IMR-90 (cell line): ENCODE data around the gene KRTAP12-1. TPM values are rescaled to one million over a fixed set of nuclear protein-coding genes. Genes with fewer than 3 reads are reported as not detected.

Source experiments
- ATAC-seq: fragments of 200-7000 bp; cut with Tn5 transposase; 2 replicates; pipeline ENCODE4 v1.9.1; 2020; ENCODE audit warnings: low read depth, mild to moderate bottlenecking, moderate library complexity
- BruUV-seq: library from RNA; stranded (reverse); fragments of 400-500 nt; replicated peaks from 2 replicates; lab custom pipeline; 2021; lab: Mats Ljungman, UMichigan
- CTCF ChIA-PET: fragments of 300-600 bp; formaldehyde crosslinking; extraction: SDS; loops from one replicate; lab custom pipeline; 2021; ENCODE audit warnings: antibody characterized with exemption; lab: Yijun Ruan, JAX
- POLR2A ChIA-PET: fragments of 300-600 bp; sonication (Branson Sonifier 250); formaldehyde crosslinking; loops from one replicate; lab custom pipeline; 2022; ENCODE audit warnings: antibody characterized with exemption; ENCODE audit not compliant: unreplicated experiment; lab: Charles Lee
- DNase-seq: peaks from one replicate; pipeline ENCODE4 v3.0.0; 2013
- H2AFZ ChIP-seq: replicated peaks from 2 replicates; pipeline ENCODE3; 2013; ENCODE audit warnings: low read length, mild to moderate bottlenecking; ENCODE audit not compliant: poor library complexity
- H2AK5ac ChIP-seq: 2 replicates; pipeline ENCODE4 v1.6.1; 2013; ENCODE audit warnings: low read depth, low read length, inconsistent platforms
- H2AK9ac ChIP-seq: replicated peaks from 2 replicates; pipeline ENCODE3; 2013; ENCODE audit warnings: mild to moderate bottlenecking, low read depth, low read length, moderate library complexity; ENCODE audit not compliant: poor library complexity
- H2BK120ac ChIP-seq: 2 replicates; pipeline ENCODE4 v1.6.1; 2013; ENCODE audit warnings: low read depth, low read length, inconsistent platforms
- H2BK15ac ChIP-seq: 3 replicates; pipeline ENCODE4 v1.6.1; 2013; ENCODE audit warnings: low read depth, low read length, inconsistent platforms
- H2BK20ac ChIP-seq: 2 replicates; pipeline ENCODE4 v1.6.1; 2013; ENCODE audit warnings: low read depth, mild to moderate bottlenecking, inconsistent platforms, low read length, moderate library complexity
- H2BK5ac ChIP-seq: 2 replicates; pipeline ENCODE4 v1.6.1; 2013; ENCODE audit warnings: mild to moderate bottlenecking, low read depth, low read length, inconsistent platforms; ENCODE audit not compliant: poor library complexity, severe bottlenecking
- H3K14ac ChIP-seq: replicated peaks from 2 replicates; pipeline ENCODE4 v1.6.1; 2013; ENCODE audit warnings: low read depth, low read length, inconsistent platforms
- H3K18ac ChIP-seq: 2 replicates; pipeline ENCODE4 v1.6.1; 2013; ENCODE audit warnings: low read depth, low read length, control low read depth
- H3K23ac ChIP-seq: 2 replicates; pipeline ENCODE4 v1.6.1; 2013; ENCODE audit warnings: low read depth, low read length, inconsistent platforms
- H3K27ac ChIP-seq: 2 replicates; pipeline ENCODE4 v1.5.1; 2013; ENCODE audit warnings: mild to moderate bottlenecking, control low read depth, low read length; ENCODE audit not compliant: insufficient read depth
- H3K27me3 ChIP-seq: 2 replicates; pipeline ENCODE4 v1.6.1; 2013; ENCODE audit warnings: low read length; ENCODE audit not compliant: control insufficient read depth, insufficient read depth
- H3K36me3 ChIP-seq: 2 replicates; pipeline ENCODE4 v1.6.1; 2013; ENCODE audit warnings: low read length, mixed read lengths; ENCODE audit not compliant: control insufficient read depth, insufficient read depth
- H3K4ac ChIP-seq: 2 replicates; pipeline ENCODE4 v1.6.1; 2013; ENCODE audit warnings: low read depth, low read length, inconsistent platforms
- H3K4me1 ChIP-seq: 2 replicates; pipeline ENCODE4 v1.6.1; 2013; ENCODE audit warnings: low read length, mixed read lengths; ENCODE audit not compliant: control insufficient read depth, insufficient read depth
- H3K4me2 ChIP-seq: 2 replicates; pipeline ENCODE4 v1.6.1; 2013; ENCODE audit warnings: low read depth, mild to moderate bottlenecking, control low read depth, low read length, moderate library complexity
- H3K4me3 ChIP-seq: 2 replicates; pipeline ENCODE4 v1.5.1; 2013; ENCODE audit warnings: low read depth, mild to moderate bottlenecking, control low read depth, low read length, moderate library complexity; ENCODE audit not compliant: insufficient read depth
- H3K56ac ChIP-seq: 2 replicates; pipeline ENCODE4 v1.6.1; 2013; ENCODE audit warnings: low read length, inconsistent platforms; ENCODE audit not compliant: insufficient read depth; ENCODE audit errors: extremely low read depth
- H3K79me1 ChIP-seq, 2 experiments: 2 replicates each; pipeline ENCODE4 v1.6.1; 2013; ENCODE audit warnings: low read length in 2 of 2, inconsistent platforms in 1 of 2, low read depth in 1 of 2
- H3K9ac ChIP-seq: 2 replicates; pipeline ENCODE4 v1.6.1; 2013; ENCODE audit warnings: low read depth, low read length, control low read depth
- H3K9me1 ChIP-seq: 2 replicates; pipeline ENCODE4 v1.6.1; 2013; ENCODE audit warnings: low read length, inconsistent platforms; ENCODE audit not compliant: insufficient read depth
- H3K9me3 ChIP-seq: 2 replicates; pipeline ENCODE4 v1.6.1; 2013; ENCODE audit warnings: low read length; ENCODE audit not compliant: control insufficient read depth, insufficient read depth
- H4K20me1 ChIP-seq: 2 replicates; pipeline ENCODE4 v1.6.1; 2013; ENCODE audit warnings: low read length, inconsistent platforms; ENCODE audit not compliant: insufficient read depth
- H4K5ac ChIP-seq: 2 replicates; pipeline ENCODE4 v1.6.1; 2013; ENCODE audit warnings: mild to moderate bottlenecking, low read depth, low read length, control low read depth
- H4K8ac ChIP-seq, 2 experiments: 2 replicates each; pipeline ENCODE4 v1.6.1; 2013; ENCODE audit warnings: low read depth in 2 of 2, low read length in 2 of 2, control low read depth in 1 of 2, inconsistent platforms in 1 of 2
- H4K91ac ChIP-seq: 2 replicates; pipeline ENCODE4 v1.6.1; 2013; ENCODE audit warnings: low read depth, low read length, inconsistent platforms; ENCODE audit not compliant: insufficient read depth
- BHLHE40 ChIP-seq: fragments of 150-350 bp; IDR thresholded peaks from 2 replicates; pipeline ENCODE4 v1.6.1; 2016; ENCODE audit warnings: mild to moderate bottlenecking, low read depth, low read length
- CEBPB ChIP-seq: IDR thresholded peaks from 2 replicates; pipeline ENCODE4 v1.6.1; 2012; ENCODE audit warnings: low read depth, low read length, improper control_type of control experiment
- CHD1 ChIP-seq: IDR thresholded peaks from 2 replicates; pipeline ENCODE4 v1.6.1; 2012; ENCODE audit warnings: low read depth, low read length, improper control_type of control experiment
- FOS ChIP-seq: fragments of 150-350 bp; IDR thresholded peaks from 2 replicates; pipeline ENCODE4 v1.6.1; 2016; ENCODE audit warnings: low read depth, low read length
- MAFK ChIP-seq: IDR thresholded peaks from 2 replicates; pipeline ENCODE4 v1.6.1; 2012; ENCODE audit warnings: low read depth, low read length, improper control_type of control experiment
- MXI1 ChIP-seq: IDR thresholded peaks from 2 replicates; pipeline ENCODE4 v1.6.1; 2012; ENCODE audit warnings: low read depth, mild to moderate bottlenecking, low read length, moderate library complexity, borderline replicate concordance
- NFE2L2 ChIP-seq: fragments of 150-350 bp; IDR thresholded peaks from 2 replicates; pipeline ENCODE4 v1.6.1; 2016; ENCODE audit warnings: low read depth, mild to moderate bottlenecking, low read length
- POLR2A ChIP-seq: IDR thresholded peaks from 2 replicates; pipeline ENCODE4 v1.6.1; 2012; ENCODE audit warnings: mild to moderate bottlenecking, low read depth, low read length
- RAD21 ChIP-seq: IDR thresholded peaks from 2 replicates; pipeline ENCODE4 v1.6.1; 2012; ENCODE audit warnings: low read length, improper control_type of control experiment
- RCOR1 ChIP-seq: IDR thresholded peaks from 2 replicates; pipeline ENCODE4 v1.6.1; 2012; ENCODE audit warnings: mild to moderate bottlenecking, low read length, improper control_type of control experiment; ENCODE audit not compliant: insufficient replicate concordance
- RFX5 ChIP-seq: IDR thresholded peaks from 2 replicates; pipeline ENCODE4 v1.8.0; 2012; ENCODE audit warnings: low read depth, mild to moderate bottlenecking, low read length, moderate library complexity
- SMC3 ChIP-seq: fragments of 150-350 bp; IDR thresholded peaks from 2 replicates; pipeline ENCODE4 v1.6.1; 2016; ENCODE audit warnings: low read depth, mild to moderate bottlenecking, antibody characterized with exemption, low read length, moderate library complexity
- WGBS, 2 experiments: methylation state at CpG; one replicate each; pipeline versions ENCODE4 v1.1.5 to v1.1.7; 2013; ENCODE audit warnings: missing lambda C conversion rate in 2 of 2; ENCODE audit not compliant: insufficient read length in 1 of 2; ENCODE audit errors: extremely low coverage in 2 of 2; 5-methylcytosine and 5-hydroxymethylcytosine counted together
- dilution Hi-C: fragments of 300-500 bp; cut with HindIII; formaldehyde crosslinking; loops from one replicate; pipeline ENCODE4 v1.14.3; 2018; ENCODE audit warnings: low sequenced_read_pairs; ENCODE audit not compliant: unreplicated experiment
- in situ Hi-C: fragments of 300-500 bp; cut with MboI; formaldehyde crosslinking; loops from 3 replicates; pipeline ENCODE4 v1.14.3; 2019; ENCODE audit warnings: low sequenced_read_pairs, inconsistent platforms, mixed read lengths
- intact Hi-C: fragments of 100-400 bp; cut with micrococcal nuclease; formaldehyde crosslinking; loops from 2 replicates; pipeline ENCODE4 v1.10.0; 2022
- polyA plus RNA-seq, 3 experiments: library from polyadenylated mRNA; depleted of rRNA; stranded (reverse); fragments of >200 nt; gene quantifications; 2 replicates each; pipeline ENCODE4 v1.2.3, GENCODE V29; 2012; ENCODE audit warnings: low replicate concordance in 1 of 3
- total RNA-seq: library from RNA; depleted of rRNA; stranded (reverse); fragments of >200 nt; gene quantifications from 2 replicates; pipeline ENCODE4 v1.2.3, GENCODE V29; 2012
- TF ChIP-seq, protein P1 (sequence below): fragments of 150-350 bp; IDR thresholded peaks from 2 replicates; pipeline ENCODE4 v1.6.1; 2017; ENCODE audit warnings: mild to moderate bottlenecking, antibody characterized with exemption, low read length, low read depth
- TF ChIP-seq, protein P2 (sequence below): conservative IDR thresholded peaks from 2 replicates; pipeline ENCODE4 v1.5.1; 2012; ENCODE audit warnings: mild to moderate bottlenecking, low read depth, low read length, improper control_type of control experiment
- TF ChIP-seq, protein P3 (sequence below): fragments of 150-350 bp; IDR thresholded peaks from 2 replicates; pipeline ENCODE4 v1.6.1; 2016; ENCODE audit warnings: low read depth, mild to moderate bottlenecking, low read length, moderate library complexity, borderline replicate concordance

The KRTAP12-1 gene
- total and polyA plus RNA-seq, 2 of the 4 experiments (the other 2 are of a cell fraction): not detected

- Histone ChIP-seq H3K4me1 (peaks cover 1% of the 10 kb centered on the region; the same call in 1 of the 2 replicates), H2BK15ac (no peak within 1 kb of the TSS), H3K23ac (no peak within 1 kb of the TSS), H4K8ac (no peak within 1 kb of the TSS), H4K91ac (no peak within 1 kb of the TSS), H3K36me3 (no peaks in the 10 kb centered on the region), H2BK5ac (no peak within 1 kb of the TSS), H4K20me1 (no peaks in the 10 kb centered on the region), H3K4ac (no peak within 1 kb of the TSS), H3K27ac (no peak within 1 kb of the TSS), H3K4me2 (no peak within 1 kb of the TSS), H2BK120ac (no peak within 1 kb of the TSS), H2AK5ac (no peak within 1 kb of the TSS), H3K27me3 (peaks cover 80% of the 10 kb centered on the region), H3K4me3 (no peak within 1 kb of the TSS), H2AFZ (no peak within 1 kb of the TSS), H3K9me3 (no peaks in the 10 kb centered on the region), H3K79me1 (no peaks in the 10 kb centered on the region), H3K56ac (no peak within 1 kb of the TSS), H3K9ac (no peak within 1 kb of the TSS), H3K14ac (no peak within 1 kb of the TSS), H2BK20ac (no peak within 1 kb of the TSS), H4K5ac (no peak within 1 kb of the TSS), H2AK9ac (no peak within 1 kb of the TSS), H3K18ac (no peak within 1 kb of the TSS), H3K9me1 (no peaks in the 10 kb centered on the region)
- in situ Hi-C loops: no loop called here
- POLR2A ChIA-PET: no interaction called here
- ATAC-seq (no peak), DNase-seq (no peak)
- no peak for TF ChIP-seq FOS
- no peak for TF ChIP-seq CHD1
- TF ChIP-seq, protein P1, sequence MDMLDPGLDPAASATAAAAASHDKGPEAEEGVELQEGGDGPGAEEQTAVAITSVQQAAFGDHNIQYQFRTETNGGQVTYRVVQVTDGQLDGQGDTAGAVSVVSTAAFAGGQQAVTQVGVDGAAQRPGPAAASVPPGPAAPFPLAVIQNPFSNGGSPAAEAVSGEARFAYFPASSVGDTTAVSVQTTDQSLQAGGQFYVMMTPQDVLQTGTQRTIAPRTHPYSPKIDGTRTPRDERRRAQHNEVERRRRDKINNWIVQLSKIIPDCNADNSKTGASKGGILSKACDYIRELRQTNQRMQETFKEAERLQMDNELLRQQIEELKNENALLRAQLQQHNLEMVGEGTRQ: no peak
- no peak for TF ChIP-seq RCOR1
- TF ChIP-seq, protein P2, sequence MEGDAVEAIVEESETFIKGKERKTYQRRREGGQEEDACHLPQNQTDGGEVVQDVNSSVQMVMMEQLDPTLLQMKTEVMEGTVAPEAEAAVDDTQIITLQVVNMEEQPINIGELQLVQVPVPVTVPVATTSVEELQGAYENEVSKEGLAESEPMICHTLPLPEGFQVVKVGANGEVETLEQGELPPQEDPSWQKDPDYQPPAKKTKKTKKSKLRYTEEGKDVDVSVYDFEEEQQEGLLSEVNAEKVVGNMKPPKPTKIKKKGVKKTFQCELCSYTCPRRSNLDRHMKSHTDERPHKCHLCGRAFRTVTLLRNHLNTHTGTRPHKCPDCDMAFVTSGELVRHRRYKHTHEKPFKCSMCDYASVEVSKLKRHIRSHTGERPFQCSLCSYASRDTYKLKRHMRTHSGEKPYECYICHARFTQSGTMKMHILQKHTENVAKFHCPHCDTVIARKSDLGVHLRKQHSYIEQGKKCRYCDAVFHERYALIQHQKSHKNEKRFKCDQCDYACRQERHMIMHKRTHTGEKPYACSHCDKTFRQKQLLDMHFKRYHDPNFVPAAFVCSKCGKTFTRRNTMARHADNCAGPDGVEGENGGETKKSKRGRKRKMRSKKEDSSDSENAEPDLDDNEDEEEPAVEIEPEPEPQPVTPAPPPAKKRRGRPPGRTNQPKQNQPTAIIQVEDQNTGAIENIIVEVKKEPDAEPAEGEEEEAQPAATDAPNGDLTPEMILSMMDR: no peak
- TF ChIP-seq RFX5: no peak
- TF ChIP-seq CEBPB: no peak
- no peak for TF ChIP-seq MAFK
- TF ChIP-seq NFE2L2: no peak
- no peak for TF ChIP-seq BHLHE40
- TF ChIP-seq POLR2A: no peak
- TF ChIP-seq, protein P3, sequence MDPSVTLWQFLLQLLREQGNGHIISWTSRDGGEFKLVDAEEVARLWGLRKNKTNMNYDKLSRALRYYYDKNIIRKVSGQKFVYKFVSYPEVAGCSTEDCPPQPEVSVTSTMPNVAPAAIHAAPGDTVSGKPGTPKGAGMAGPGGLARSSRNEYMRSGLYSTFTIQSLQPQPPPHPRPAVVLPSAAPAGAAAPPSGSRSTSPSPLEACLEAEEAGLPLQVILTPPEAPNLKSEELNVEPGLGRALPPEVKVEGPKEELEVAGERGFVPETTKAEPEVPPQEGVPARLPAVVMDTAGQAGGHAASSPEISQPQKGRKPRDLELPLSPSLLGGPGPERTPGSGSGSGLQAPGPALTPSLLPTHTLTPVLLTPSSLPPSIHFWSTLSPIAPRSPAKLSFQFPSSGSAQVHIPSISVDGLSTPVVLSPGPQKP: no peak
- TF ChIP-seq MXI1: no peak
- TF ChIP-seq SMC3: no peak
- TF ChIP-seq RAD21: no peak
- intact Hi-C loops: loop anchor here (10.0 kb wide), 1 partner anchor 57 kb away; the partner anchor contains the start of genes KRTAP12-3 and KRTAP12-4
- CTCF ChIA-PET: no interaction called here
- WGBS, 2 experiments: 3% methylated on average over 21 of the region's 41 CpGs; no CpG with 5 or more reads in 1 of the 2 experiments
- dilution Hi-C loops: no loop called here
- BruUV-seq: no TSS peak
Observed at GRCh38 chr21:44711327-44712202, 29.6 kb upstream of the KRTAP12-1 start, which contains the start of gene TSPEAR. TSPEAR (minus strand) TSS chr21:44711572; CDS start chr21:44711514, 58 bp downstream.
